ENCODE measurements around the gene FTSJ1.

Gene FTSJ1

GRCh38 chrX:48491809-48492208, 15.8 kb downstream of the FTSJ1 start:
- Histone ChIP-seq H3K4me2 (ENCODE audit: low read depth, low read length) (no peak overlapping the region), H3K79me2 (ENCODE audit: low read length) (no peaks in the 10 kb centered on the region), H2AFZ (ENCODE audit: low read length) (no peak overlapping the region), H3K9me3 (replicated peaks; ENCODE audit: insufficient read depth, low read length) (no peaks in the 10 kb centered on the region), H3K4me1 (ENCODE audit: low read length) (no peaks in the 10 kb centered on the region), H3K4me3 (ENCODE audit: low read length) (no peak overlapping the region), H3K27ac (ENCODE audit: low read length) (no peak overlapping the region), H3K36me3 (replicated peaks; ENCODE audit: insufficient read depth, low read length) (no peaks in the 10 kb centered on the region), H3K9me2 (replicated peaks; ENCODE audit: insufficient read depth, low read length) (no peaks in the 10 kb centered on the region), H3K9ac (ENCODE audit: low read length) (no peak overlapping the region), H4K20me1 (ENCODE audit: insufficient read depth, low read length) (no peaks in the 10 kb centered on the region), H3F3A (ENCODE audit: insufficient read depth, low read length) (no peaks in the 10 kb centered on the region), H3K27me3 (replicated peaks; ENCODE audit: insufficient read depth, low read length) (no peaks in the 10 kb centered on the region)
- TF ChIP-seq EZH2phosphoT487 (IDR thresholded peaks at IDR 0.05; ENCODE audit: low read length) (no peak), EZH2 (optimal IDR thresholded peaks at IDR 0.05; ENCODE audit: low read depth, low read length) (no peak), CTCF (IDR thresholded peaks at IDR 0.05; ENCODE audit: low read length) (no peak)
- no peak for DNase-seq

- H3K27ac ChIP-seq (ENCODE audit: low read length) = no peak overlapping the region
- no peak overlapping the region for H3K4me2 ChIP-seq (ENCODE audit: low read depth, low read length)
- no peak for TF ChIP-seq EZH2phosphoT487 (IDR thresholded peaks at IDR 0.05; ENCODE audit: low read length)
- TF ChIP-seq EZH2 (optimal IDR thresholded peaks at IDR 0.05; ENCODE audit: low read depth, low read length) = no peak
- no peak for TF ChIP-seq CTCF (IDR thresholded peaks at IDR 0.05; ENCODE audit: low read length)
- no peaks in the 10 kb centered on the region for H3K79me2 ChIP-seq (ENCODE audit: low read length)
- no peaks in the 10 kb centered on the region for H3K27me3 ChIP-seq (replicated peaks; ENCODE audit: insufficient read depth, low read length)
- no peak overlapping the region for H2AFZ ChIP-seq (ENCODE audit: low read length)
- no peaks in the 10 kb centered on the region for H3K9me2 ChIP-seq (replicated peaks; ENCODE audit: insufficient read depth, low read length)
- H3K4me3 ChIP-seq (ENCODE audit: low read length) = no peak overlapping the region
- H3K36me3 ChIP-seq (replicated peaks; ENCODE audit: insufficient read depth, low read length) = no peaks in the 10 kb centered on the region
- DNase-seq = no peak
- H3K9ac ChIP-seq (ENCODE audit: low read length) = no peak overlapping the region
- no peaks in the 10 kb centered on the region for H3F3A ChIP-seq (ENCODE audit: insufficient read depth, low read length)
- H4K20me1 ChIP-seq (ENCODE audit: insufficient read depth, low read length) = no peaks in the 10 kb centered on the region
- no peaks in the 10 kb centered on the region for H3K9me3 ChIP-seq (replicated peaks; ENCODE audit: insufficient read depth, low read length)
- H3K4me1 ChIP-seq (ENCODE audit: low read length) = no peaks in the 10 kb centered on the region
Measured at GRCh38 chrX:48492293-48492910, 16.4 kb downstream of the FTSJ1 start.

GRCh38 chrX:48493890-48494364, 17.9 kb downstream of the FTSJ1 start:
- Histone ChIP-seq H3K4me3 (ENCODE audit: low read length) (no peak overlapping the region), H3K9ac (ENCODE audit: low read length) (no peak overlapping the region), H3K36me3 (replicated peaks; ENCODE audit: insufficient read depth, low read length) (no peaks in the 10 kb centered on the region), H3F3A (ENCODE audit: insufficient read depth, low read length) (no peaks in the 10 kb centered on the region), H4K20me1 (ENCODE audit: insufficient read depth, low read length) (no peaks in the 10 kb centered on the region), H3K9me3 (replicated peaks; ENCODE audit: insufficient read depth, low read length) (no peaks in the 10 kb centered on the region), H3K27me3 (replicated peaks; ENCODE audit: insufficient read depth, low read length) (no peaks in the 10 kb centered on the region), H3K27ac (ENCODE audit: low read length) (no peak overlapping the region), H3K79me2 (ENCODE audit: low read length) (no peaks in the 10 kb centered on the region), H3K4me1 (ENCODE audit: low read length) (no peaks in the 10 kb centered on the region), H3K4me2 (ENCODE audit: low read depth, low read length) (no peak overlapping the region), H2AFZ (ENCODE audit: low read length) (no peak overlapping the region), H3K9me2 (replicated peaks; ENCODE audit: insufficient read depth, low read length) (no peaks in the 10 kb centered on the region)
- peak; percentile 41 for DNase-seq
- peak; percentile 32 for TF ChIP-seq CTCF (IDR thresholded peaks at IDR 0.05; ENCODE audit: low read length)
- no peak for TF ChIP-seq EZH2 (optimal IDR thresholded peaks at IDR 0.05; ENCODE audit: low read depth, low read length)
- TF ChIP-seq EZH2phosphoT487 (IDR thresholded peaks at IDR 0.05; ENCODE audit: low read length) = no peak

Data from MM.1S (cell line).